Left ventricle myocardium inferior (tissue), 1 donor: Measurements from ENCODE around the gene PRKCE. TPM values are rescaled to one million over a fixed set of nuclear protein-coding genes. Genes with fewer than 3 reads are reported as not detected.
A peak's percentile ranks its signal among the peaks of the same experiment; 100 is the strongest.

Source experiments
- DNase-seq: peaks from one replicate; pipeline ENCODE4 v3.0.0-alpha.2; 2020
- H3K27ac ChIP-seq: fragments of 200-600 bp; replicated peaks from 2 replicates; pipeline ENCODE4 v1.8.0; 2021
- H3K27me3 ChIP-seq: fragments of 200-600 bp; 2 replicates; pipeline ENCODE4 v1.8.0; 2021; ENCODE audit warnings: low read depth
- H3K36me3 ChIP-seq: fragments of 200-600 bp; 2 replicates; pipeline ENCODE4 v1.8.0; 2021
- H3K4me1 ChIP-seq: fragments of 200-600 bp; 2 replicates; pipeline ENCODE4 v1.8.0; 2021
- H3K4me3 ChIP-seq: fragments of 200-600 bp; 2 replicates; pipeline ENCODE4 v1.8.0; 2021; ENCODE audit warnings: mild to moderate bottlenecking, moderate library complexity
- H3K9me3 ChIP-seq: fragments of 200-600 bp; replicated peaks from 2 replicates; pipeline ENCODE4 v1.8.0; 2021
- intact Hi-C: fragments of 100-400 bp; cut with micrococcal nuclease; formaldehyde crosslinking; loops from one replicate; pipeline ENCODE4 v1.11.0; 2022
- total RNA-seq: library from RNA; stranded (reverse); fragmentation: NEBNext Ultra II Directional; extraction: Animal tissue kit (Norgen Biotek cat#: 25700); gene quantifications from one replicate; pipeline ENCODE4 v1.2.1, GENCODE V29; 2021
- TF ChIP-seq, protein P1 (sequence below): fragments of 200-600 bp; IDR thresholded peaks from 2 replicates; pipeline ENCODE4 v1.8.0; 2021; ENCODE audit warnings: antibody characterized with exemption, mild to moderate bottlenecking, borderline replicate concordance
- donor health status: DM: no; HTN: yes; CAD: no; lungs with severe emphysema.

Gene PRKCE
- total RNA-seq, 1 donor from 2014 or later, result 14.7 TPM

DNA sequence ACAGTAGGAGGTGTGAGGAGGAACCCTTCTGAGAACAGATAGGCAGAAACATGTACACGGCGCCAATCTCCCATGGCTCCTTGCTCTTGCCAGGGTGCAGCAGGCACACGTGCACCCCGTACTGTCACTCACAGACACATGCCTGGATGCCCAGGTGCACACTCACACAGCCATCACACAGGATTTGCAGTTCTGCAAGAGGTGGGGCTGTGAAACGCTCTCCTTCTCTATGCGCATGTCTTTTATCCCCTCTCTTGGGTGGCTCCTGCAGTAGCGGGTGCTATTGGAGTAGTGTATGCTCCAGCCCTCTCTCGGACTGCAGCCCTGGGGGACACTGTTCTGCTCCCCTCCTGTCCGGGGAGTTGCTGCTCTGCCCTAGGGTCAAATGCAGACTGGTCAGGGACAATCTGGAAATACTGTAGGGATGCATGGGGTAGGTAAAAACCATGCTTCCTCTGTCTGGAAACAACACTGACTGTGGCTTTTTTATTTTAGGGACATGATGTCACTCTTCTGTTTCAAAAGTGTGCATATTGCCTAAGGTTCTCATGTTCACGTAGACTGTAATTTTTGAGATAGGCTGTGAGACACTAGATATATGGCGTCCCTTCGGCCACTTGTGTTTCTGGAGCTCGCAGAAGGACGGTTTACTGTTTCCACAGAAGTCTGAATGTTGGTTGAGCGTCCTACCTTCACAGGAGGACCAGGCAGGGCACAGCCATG is 118.5 kb downstream of the PRKCE start:
- no peak for DNase-seq
- TF ChIP-seq, protein P1, sequence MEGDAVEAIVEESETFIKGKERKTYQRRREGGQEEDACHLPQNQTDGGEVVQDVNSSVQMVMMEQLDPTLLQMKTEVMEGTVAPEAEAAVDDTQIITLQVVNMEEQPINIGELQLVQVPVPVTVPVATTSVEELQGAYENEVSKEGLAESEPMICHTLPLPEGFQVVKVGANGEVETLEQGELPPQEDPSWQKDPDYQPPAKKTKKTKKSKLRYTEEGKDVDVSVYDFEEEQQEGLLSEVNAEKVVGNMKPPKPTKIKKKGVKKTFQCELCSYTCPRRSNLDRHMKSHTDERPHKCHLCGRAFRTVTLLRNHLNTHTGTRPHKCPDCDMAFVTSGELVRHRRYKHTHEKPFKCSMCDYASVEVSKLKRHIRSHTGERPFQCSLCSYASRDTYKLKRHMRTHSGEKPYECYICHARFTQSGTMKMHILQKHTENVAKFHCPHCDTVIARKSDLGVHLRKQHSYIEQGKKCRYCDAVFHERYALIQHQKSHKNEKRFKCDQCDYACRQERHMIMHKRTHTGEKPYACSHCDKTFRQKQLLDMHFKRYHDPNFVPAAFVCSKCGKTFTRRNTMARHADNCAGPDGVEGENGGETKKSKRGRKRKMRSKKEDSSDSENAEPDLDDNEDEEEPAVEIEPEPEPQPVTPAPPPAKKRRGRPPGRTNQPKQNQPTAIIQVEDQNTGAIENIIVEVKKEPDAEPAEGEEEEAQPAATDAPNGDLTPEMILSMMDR, result no peak
- Histone ChIP-seq H3K36me3 (no peaks in the 10 kb centered on the region), H3K4me1 (peaks cover 89% of the 10 kb centered on the region), H3K27ac (peak overlapping the region; percentile 85), H3K27me3 (no peaks in the 10 kb centered on the region), H3K4me3 (no peak overlapping the region), H3K9me3 (no peaks in the 10 kb centered on the region)
- intact Hi-C loops, result loop anchor here (5.0 kb wide), 1 partner anchor 123 kb away; no protein-coding TSS in a partner anchor

DNA sequence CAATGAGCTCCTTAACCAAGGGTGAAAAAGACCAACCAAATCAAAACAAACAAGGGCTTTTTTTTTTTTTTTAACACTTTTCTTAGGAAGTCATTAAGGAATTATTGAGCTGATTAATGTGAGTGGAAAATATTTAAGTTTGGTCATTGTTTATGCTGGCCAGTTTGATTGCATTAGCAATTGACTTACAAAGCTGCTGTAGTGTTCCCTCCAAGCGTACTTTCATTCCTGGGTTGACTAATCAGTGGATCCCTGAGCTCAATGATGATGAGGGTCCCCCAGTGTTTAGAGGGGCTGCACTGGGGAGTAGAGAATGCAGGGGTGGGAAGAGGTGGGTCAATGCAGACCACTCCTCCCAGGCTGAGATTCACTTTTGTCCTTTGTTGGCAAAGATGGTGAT is 119.3 kb downstream of the PRKCE start:
- intact Hi-C loops, result loop anchor here (5.0 kb wide), 1 partner anchor 124 kb away; no protein-coding TSS in a partner anchor

DNA sequence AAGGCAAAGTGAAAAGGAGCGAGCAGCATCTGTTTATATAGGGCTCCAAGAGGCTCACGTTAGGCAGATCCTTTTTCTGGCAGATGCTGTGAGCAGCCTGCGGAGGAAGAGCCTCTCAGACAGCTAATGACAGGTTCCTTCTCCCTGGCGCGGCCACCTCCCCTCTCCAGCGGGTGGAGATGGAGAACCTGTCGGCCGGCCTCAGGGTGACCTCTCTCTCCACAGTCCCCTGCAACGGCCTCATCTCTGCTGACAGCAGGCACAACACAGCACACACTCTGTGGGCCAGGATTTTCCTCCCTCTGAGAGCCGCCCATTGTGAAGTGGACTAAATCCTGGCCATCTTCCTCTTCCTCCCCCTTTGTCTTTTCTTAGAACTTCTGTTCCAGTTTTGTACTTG is 119.8 kb downstream of the PRKCE start:
- peak; percentile 70 for DNase-seq
- TF ChIP-seq, protein P1, result no peak
- H3K4me3 ChIP-seq, result peak overlapping the region; percentile 53
- H3K36me3 ChIP-seq, result no peaks in the 10 kb centered on the region
- peak overlapping the region; percentile 85 for H3K27ac ChIP-seq
- intact Hi-C loops, result loop anchor here (5.0 kb wide), 1 partner anchor 124 kb away; no protein-coding TSS in a partner anchor
- no peaks in the 10 kb centered on the region for H3K27me3 ChIP-seq
- peaks cover 88% of the 10 kb centered on the region for H3K4me1 ChIP-seq
- no peaks in the 10 kb centered on the region for H3K9me3 ChIP-seq

More for the DNA sequence above, 119.3 kb downstream of the PRKCE start:
- TF ChIP-seq, protein P1, result no peak
- Histone ChIP-seq H3K4me1 (peaks cover 88% of the 10 kb centered on the region), H3K4me3 (peak overlapping the region; percentile 53), H3K9me3 (no peaks in the 10 kb centered on the region), H3K27me3 (no peaks in the 10 kb centered on the region), H3K27ac (peak overlapping the region; percentile 85), H3K36me3 (no peaks in the 10 kb centered on the region)
- DNase-seq, result no peak

DNA sequence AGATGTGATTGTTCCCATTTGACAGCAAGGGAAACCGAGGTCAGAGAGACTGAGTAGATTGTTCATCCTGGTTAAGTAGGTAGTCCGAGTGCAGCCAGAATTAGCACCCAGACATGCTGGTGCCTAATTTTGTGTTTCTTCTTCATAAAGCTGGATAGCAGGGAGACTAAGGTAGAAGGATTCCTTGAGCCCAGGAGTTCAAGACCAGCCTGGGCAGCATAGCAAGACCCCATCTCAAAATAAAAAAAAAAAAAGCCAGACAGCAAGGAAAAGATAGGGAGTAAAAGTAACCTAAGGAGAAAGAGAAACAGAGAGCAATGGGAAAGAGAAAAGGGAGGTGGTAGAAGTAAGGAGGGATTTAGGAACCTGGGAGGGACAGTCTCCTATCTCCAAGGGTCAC is 120.6 kb downstream of the PRKCE start:
- H3K9me3 ChIP-seq, result no peaks in the 10 kb centered on the region
- H3K4me3 ChIP-seq, result no peak overlapping the region
- TF ChIP-seq, protein P1, result no peak
- H3K27ac ChIP-seq, result peak overlapping the region; percentile 85
- intact Hi-C loops, result loop anchor here (5.0 kb wide), 1 partner anchor 125 kb away; no protein-coding TSS in a partner anchor
- no peaks in the 10 kb centered on the region for H3K27me3 ChIP-seq
- DNase-seq, result no peak
- H3K4me1 ChIP-seq, result peaks cover 88% of the 10 kb centered on the region
- no peaks in the 10 kb centered on the region for H3K36me3 ChIP-seq

DNA sequence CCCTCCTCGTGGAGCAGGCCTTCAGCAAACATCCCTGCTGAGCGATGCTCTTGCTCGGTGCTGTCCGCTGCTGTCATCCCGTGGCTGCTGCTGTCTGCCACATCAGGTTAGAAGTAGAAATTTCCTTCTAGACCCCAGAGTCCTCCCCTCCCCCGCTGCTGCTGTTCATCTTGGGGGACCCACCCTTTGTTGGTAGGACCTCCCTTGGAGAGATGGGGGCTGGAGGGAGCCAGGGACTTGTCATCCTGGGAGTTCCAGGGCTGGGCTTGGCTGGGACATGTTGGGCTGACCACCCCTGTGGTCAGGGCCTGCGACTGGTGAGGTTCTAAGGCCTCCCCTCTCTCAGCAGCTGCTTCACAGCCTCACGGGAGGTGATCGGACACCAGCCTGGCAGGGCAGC is 122.4 kb downstream of the PRKCE start:
- intact Hi-C loops, result loop anchor here (5.0 kb wide), 1 partner anchor 127 kb away; no protein-coding TSS in a partner anchor
- no peak for DNase-seq
- H3K4me3 ChIP-seq, result no peak overlapping the region
- no peaks in the 10 kb centered on the region for H3K27me3 ChIP-seq
- no peaks in the 10 kb centered on the region for H3K9me3 ChIP-seq
- H3K4me1 ChIP-seq, result peaks cover 76% of the 10 kb centered on the region
- H3K27ac ChIP-seq, result peak overlapping the region; percentile 83
- TF ChIP-seq, protein P1, result no peak
- no peaks in the 10 kb centered on the region for H3K36me3 ChIP-seq
